Gastroesophageal sphincter (tissue), 4 donors: ENCODE results near the gene TAS1R1. TPM values are rescaled to one million over a fixed set of nuclear protein-coding genes. Genes with fewer than 3 reads are reported as not detected.

Source experiments
- ATAC-seq: fragments of 150-250 bp; one replicate; pipeline ENCODE4 v1.9.1; 2016; ENCODE audit warnings: mild to moderate bottlenecking, moderate library complexity
- H3K27ac ChIP-seq, 4 donors: fragments of 200-600 bp; sonication (generic) in 3 of 4; 1 replicate in 3 of 4; 2 replicates in 1 of 4; pipeline ENCODE4 v1.5.1; 2016 to 2019
- H3K27me3 ChIP-seq: fragments of 200-600 bp; sonication (generic); one replicate; pipeline ENCODE4 v1.5.1; 2019
- H3K36me3 ChIP-seq, 2 donors: fragments of 200-600 bp; sonication (generic); one replicate each; pipeline ENCODE4 v1.5.1; 2019; ENCODE audit warnings: control low read depth in 1 of 2
- H3K4me1 ChIP-seq, 3 donors: fragments of 200-600 bp; sonication (generic); 1 replicate in 2 of 3; 2 replicates in 1 of 3; pipeline ENCODE4 v1.5.1; 2016 to 2019; ENCODE audit warnings: control low read depth in 2 of 3
- H3K4me3 ChIP-seq, 2 donors: fragments of 200-600 bp; sonication (generic); one replicate each; pipeline ENCODE4 v1.5.1; 2019; ENCODE audit warnings: mild to moderate bottlenecking in 1 of 2, moderate library complexity in 1 of 2
- H3K9me3 ChIP-seq, 3 donors: fragments of 200-600 bp; sonication (generic); one replicate each; pipeline ENCODE4 v1.5.1; 2017 to 2019; ENCODE audit warnings: control low read depth in 2 of 3
- EP300 ChIP-seq: sonication (generic); formaldehyde crosslinking; IDR thresholded peaks from one replicate; pipeline ENCODE4 v1.6.1; 2017; ENCODE audit warnings: antibody characterized with exemption, mild to moderate bottlenecking
- POLR2A ChIP-seq, 2 donors: fragments of 450-650 bp; IDR thresholded peaks; one replicate each; pipeline ENCODE4 v1.6.1; 2017; ENCODE audit warnings: antibody characterized with exemption in 2 of 2, mild to moderate bottlenecking in 2 of 2, moderate library complexity in 1 of 2
- POLR2AphosphoS5 ChIP-seq: sonication (generic); formaldehyde crosslinking; IDR thresholded peaks from one replicate; pipeline ENCODE4 v1.6.1; 2017; ENCODE audit warnings: antibody characterized with exemption
- WGBS, 2 donors: methylation state at CpG; one replicate each; pipeline ENCODE4 v1.1.5; 2018; ENCODE audit warnings: low coverage in 1 of 2; 5-methylcytosine and 5-hydroxymethylcytosine counted together
- total RNA-seq, 4 donors: library from RNA; depleted of rRNA; stranded (reverse); fragments of >200 nt; gene quantifications; one replicate each; pipeline ENCODE4 v1.1.0, GENCODE V29; 2016
- TF ChIP-seq, protein P1 (sequence below), 4 experiments: fragments of 200-600 bp in 2 of 4; fragments of 450-650 bp in 2 of 4; sonication (generic) in 1 of 4; IDR thresholded peaks; one replicate each; pipeline ENCODE4 v1.5.1; 2017 to 2019; ENCODE audit warnings: antibody characterized with exemption in 4 of 4, mild to moderate bottlenecking in 2 of 4, moderate library complexity in 2 of 4

The TAS1R1 gene
- total RNA-seq, 4 donors from 2014 or later, result not detected

DNA sequence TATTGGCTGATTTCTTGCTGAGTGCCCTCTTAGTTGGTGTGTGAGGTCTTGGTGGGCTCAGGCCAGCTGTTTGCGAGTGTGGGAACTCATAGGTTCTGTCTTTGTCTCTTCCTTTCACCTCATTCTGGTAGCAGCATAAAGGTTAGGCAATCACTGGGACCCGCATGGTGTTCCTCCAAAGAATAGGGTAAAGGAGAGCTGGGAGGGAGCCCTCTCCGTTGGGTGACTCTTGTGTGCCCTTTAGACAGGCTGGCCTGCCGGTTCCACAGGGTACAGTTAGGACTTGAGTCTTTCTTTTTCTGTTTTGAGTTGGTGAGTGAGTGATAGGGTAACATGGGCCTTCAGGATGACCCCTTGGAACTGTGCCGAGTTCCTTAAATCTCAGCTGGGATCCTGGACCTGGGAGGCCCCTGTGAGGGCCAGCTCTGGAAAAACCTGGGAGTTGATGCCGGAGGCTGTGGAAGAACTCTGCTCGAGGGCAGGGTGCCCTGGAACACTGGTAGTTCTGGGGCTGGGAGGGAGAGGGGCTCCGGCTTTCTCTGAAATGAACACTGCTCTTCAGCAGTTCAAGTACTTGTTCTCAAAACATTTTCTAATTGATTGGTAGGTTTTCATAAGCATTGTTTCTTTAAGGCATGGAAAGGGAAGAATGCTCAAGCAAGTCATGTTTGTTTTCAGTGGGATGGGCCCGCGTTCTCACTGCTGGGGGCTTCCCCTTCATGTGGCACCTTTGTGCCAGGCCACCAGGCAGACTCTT lies 67.5 kb downstream of the TAS1R1 start:
- TF ChIP-seq, protein P1, sequence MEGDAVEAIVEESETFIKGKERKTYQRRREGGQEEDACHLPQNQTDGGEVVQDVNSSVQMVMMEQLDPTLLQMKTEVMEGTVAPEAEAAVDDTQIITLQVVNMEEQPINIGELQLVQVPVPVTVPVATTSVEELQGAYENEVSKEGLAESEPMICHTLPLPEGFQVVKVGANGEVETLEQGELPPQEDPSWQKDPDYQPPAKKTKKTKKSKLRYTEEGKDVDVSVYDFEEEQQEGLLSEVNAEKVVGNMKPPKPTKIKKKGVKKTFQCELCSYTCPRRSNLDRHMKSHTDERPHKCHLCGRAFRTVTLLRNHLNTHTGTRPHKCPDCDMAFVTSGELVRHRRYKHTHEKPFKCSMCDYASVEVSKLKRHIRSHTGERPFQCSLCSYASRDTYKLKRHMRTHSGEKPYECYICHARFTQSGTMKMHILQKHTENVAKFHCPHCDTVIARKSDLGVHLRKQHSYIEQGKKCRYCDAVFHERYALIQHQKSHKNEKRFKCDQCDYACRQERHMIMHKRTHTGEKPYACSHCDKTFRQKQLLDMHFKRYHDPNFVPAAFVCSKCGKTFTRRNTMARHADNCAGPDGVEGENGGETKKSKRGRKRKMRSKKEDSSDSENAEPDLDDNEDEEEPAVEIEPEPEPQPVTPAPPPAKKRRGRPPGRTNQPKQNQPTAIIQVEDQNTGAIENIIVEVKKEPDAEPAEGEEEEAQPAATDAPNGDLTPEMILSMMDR (IDR thresholded peaks at IDR 0.05), result no peak
- no peak for TF ChIP-seq POLR2A (IDR thresholded peaks at IDR 0.05)
- no peak for TF ChIP-seq EP300
- no peak for TF ChIP-seq POLR2AphosphoS5
- WGBS, 2 donors, result 80 to 90% methylated on average over 1 to 3 of the region's 10 CpGs
- H3K4me3 ChIP-seq, result no peak overlapping the region
- H3K36me3 ChIP-seq, result peaks cover 0 to 63% of the 10 kb centered on the region in 2 donors
- H3K9me3 ChIP-seq, result no peaks in the 10 kb centered on the region
- no peak for ATAC-seq
- H3K4me1 ChIP-seq, result peaks cover 0 to 63% (median 15%) of the 10 kb centered on the region in 3 donors
- peak overlapping the region in 3 of 4 donors; percentile 91 to 95 (median 92) for H3K27ac ChIP-seq
- H3K27me3 ChIP-seq, result no peaks in the 10 kb centered on the region

DNA sequence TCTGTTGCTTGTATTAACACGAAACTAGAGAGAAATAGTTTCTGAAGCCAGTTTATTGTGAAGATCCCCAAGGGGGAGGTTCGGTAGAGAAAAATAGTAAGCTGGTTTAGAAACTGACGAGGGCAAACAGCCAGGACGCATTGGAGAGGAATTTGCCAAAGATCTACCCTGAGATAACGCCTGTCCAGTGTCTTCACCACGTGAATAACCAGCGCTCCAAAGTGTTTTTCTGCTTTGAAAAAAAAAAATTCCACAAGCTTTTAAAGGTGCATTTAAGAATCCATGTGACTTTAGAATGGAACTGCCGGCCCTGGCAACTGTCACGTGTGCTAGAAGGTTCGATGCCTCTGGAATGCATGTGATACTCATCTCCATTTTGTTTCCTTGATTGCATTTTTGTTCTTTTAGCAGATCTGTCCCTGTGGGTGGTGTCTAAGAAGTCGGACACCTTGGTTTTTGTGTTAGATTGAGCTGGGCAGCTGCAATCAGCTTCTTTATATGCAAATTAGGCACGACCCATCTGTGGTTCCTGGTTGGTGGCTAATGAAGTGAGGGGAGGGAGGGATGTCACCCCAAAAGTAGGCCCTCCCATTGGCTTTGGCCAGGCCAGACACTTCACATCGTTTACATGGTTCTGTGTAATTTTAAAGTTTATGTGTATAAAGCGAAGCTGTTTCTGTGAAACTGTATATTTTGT lies 68.3 kb downstream of the TAS1R1 start:
- H3K27me3 ChIP-seq, result no peaks in the 10 kb centered on the region
- WGBS, 2 donors, result 60 to 74% methylated on average over 13 to 14 of the region's 14 CpGs
- no peak overlapping the region for H3K4me3 ChIP-seq
- H3K36me3 ChIP-seq, result peaks cover 0 to 63% of the 10 kb centered on the region in 2 donors
- TF ChIP-seq, protein P1 (IDR thresholded peaks at IDR 0.05), result no peak
- TF ChIP-seq POLR2A (IDR thresholded peaks at IDR 0.05) (no peak), POLR2AphosphoS5 (no peak), EP300 (no peak)
- no peaks in the 10 kb centered on the region for H3K9me3 ChIP-seq
- peak overlapping the region in 3 of 4 donors; percentile 91 to 95 (median 92) for H3K27ac ChIP-seq
- no peak for ATAC-seq
- H3K4me1 ChIP-seq, result peaks cover 0 to 65% (median 15%) of the 10 kb centered on the region in 3 donors

DNA sequence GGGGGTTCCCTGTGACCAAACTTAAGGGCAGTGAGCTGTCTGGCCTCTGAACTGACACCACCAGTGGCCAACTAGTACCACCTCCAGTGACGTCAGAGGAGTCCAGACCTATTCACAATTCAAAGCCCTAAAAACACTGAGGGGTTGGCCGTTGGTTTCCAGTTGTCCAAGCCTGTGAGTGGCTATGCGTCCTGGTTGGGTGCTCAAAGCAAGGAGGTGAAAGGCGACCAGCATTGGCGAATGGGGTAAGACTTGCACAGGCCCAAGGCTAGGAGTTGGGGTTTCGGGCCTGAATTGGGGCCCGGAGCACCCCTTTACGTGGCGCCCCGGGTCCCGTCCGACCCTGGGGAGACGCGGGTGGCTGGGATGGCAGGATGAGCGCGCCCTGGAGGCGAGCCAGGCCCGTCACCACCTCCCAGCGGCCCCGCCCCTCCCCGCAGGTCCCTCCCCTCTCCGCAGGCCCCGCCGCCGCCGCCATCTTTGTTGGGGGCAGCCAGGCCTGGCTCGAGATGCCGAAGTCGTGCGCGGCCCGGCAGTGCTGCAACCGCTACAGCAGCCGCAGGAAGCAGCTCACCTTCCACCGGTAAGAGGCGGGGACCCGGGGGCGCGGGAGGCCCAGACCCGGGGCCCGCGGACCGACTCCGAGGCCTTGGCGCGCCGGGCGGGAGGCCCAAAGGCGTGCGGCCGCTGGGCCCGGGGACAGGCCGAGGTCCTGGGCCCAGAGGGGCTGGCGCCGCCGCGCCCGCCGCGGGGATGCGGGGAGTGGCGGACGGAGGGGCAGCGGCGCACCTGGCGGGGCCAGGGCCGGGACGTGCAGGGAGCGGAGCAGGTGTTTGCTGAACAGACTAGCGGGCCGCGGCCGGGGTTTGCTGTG lies 69.8 kb downstream of the TAS1R1 start, which contains the start of gene THAP3:
TSS of gene THAP3 (plus strand) at position 159 of the 874 bp plus-strand sequence. CDS start at position 510, 351 bp downstream.
- peak; percentile 94 for ATAC-seq
- Histone ChIP-seq H3K27me3 (no peaks in the 10 kb centered on the region), H3K4me1 (peaks cover 0 to 76% (median 15%) of the 10 kb centered on the region in 3 donors), H3K4me3 (peak within 1 kb of the TSS; percentile 54 to 93), H3K36me3 (peaks cover 0 to 63% of the 10 kb centered on the region in 2 donors), H3K27ac (peak within 1 kb of the TSS; percentile 62 to 95 (median 92)), H3K9me3 (no peaks in the 10 kb centered on the region)
- TF ChIP-seq POLR2A (IDR thresholded peaks at IDR 0.05) (no peak), EP300 (no peak), POLR2AphosphoS5 (peak; percentile 44)
- TF ChIP-seq, protein P1 (IDR thresholded peaks at IDR 0.05), result no peak
- WGBS, 2 donors, result 0% methylated on average over 2 of the region's 73 CpGs; no CpG with 5 or more reads in 1 of the 2 donors

DNA sequence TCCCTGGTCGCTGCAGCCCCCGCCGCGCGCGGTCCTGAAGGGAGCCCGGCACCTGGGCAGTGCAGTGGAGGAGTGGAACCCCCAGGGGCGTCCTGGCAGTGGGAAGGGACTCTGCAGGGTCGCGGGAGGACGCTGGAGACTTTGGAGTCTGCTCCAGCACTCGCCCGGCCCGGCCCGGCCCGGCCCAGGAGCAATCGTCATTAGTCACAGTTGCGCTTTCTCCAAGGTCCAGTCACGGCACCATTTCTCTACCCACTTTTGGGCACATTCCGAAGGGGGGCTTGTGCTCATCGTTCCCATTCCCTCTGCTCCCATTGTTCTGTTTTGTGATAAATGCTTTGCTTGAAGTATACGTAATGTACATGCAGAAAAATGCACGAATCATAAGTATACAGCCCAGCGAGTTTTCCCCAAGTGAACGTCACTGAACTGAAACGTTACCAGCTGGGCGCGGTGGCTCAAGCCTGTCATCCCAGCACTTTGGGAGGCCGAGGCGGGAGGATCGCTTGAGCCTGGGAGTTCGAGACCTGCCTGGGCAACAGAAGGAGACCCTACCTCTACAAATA lies 70.6 kb downstream of the TAS1R1 start:
- peaks cover 0 to 63% of the 10 kb centered on the region in 2 donors for H3K36me3 ChIP-seq
- peak overlapping the region; percentile 54 to 93 for H3K4me3 ChIP-seq
- H3K27me3 ChIP-seq, result no peaks in the 10 kb centered on the region
- no peak for TF ChIP-seq POLR2A (IDR thresholded peaks at IDR 0.05)
- TF ChIP-seq, protein P1 (IDR thresholded peaks at IDR 0.05), result peak in 2 of 4 experiments; percentile 19 to 31
- no peak for TF ChIP-seq EP300
- no peak for TF ChIP-seq POLR2AphosphoS5
- ATAC-seq, result peak; percentile 52
- peak overlapping the region; percentile 62 to 95 (median 92) for H3K27ac ChIP-seq
- H3K9me3 ChIP-seq, result no peaks in the 10 kb centered on the region
- 0% methylated on average over 7 of the region's 32 CpGs; no CpG with 5 or more reads in 1 of the 2 donors for WGBS, 2 donors
- H3K4me1 ChIP-seq, result peaks cover 0 to 77% (median 15%) of the 10 kb centered on the region in 3 donors
